Suprapubic skin (tissue), 3 donors: ENCODE data around the gene NOSIP.

Experiments
- CTCF ChIP-seq, 2 donors: fragments of 200-600 bp in 1 of 2; fragments of 450-650 bp in 1 of 2; sonication (generic) in 1 of 2; IDR thresholded peaks; one replicate each; pipeline ENCODE4 v1.5.1; 2016 to 2019; ENCODE audit warnings: antibody characterized with exemption in 2 of 2, mild to moderate bottlenecking in 1 of 2, moderate library complexity in 1 of 2
- POLR2A ChIP-seq, 2 donors: fragments of 450-650 bp; IDR thresholded peaks; one replicate each; pipeline ENCODE4 v1.6.1; 2017; ENCODE audit warnings: antibody characterized with exemption in 2 of 2, mild to moderate bottlenecking in 2 of 2, moderate library complexity in 2 of 2

GRCh38 chr19:49515767-49516166, 64.6 kb downstream of the NOSIP start:
- TF ChIP-seq CTCF (IDR thresholded peaks at IDR 0.05) = no peak
- no peak for TF ChIP-seq POLR2A (IDR thresholded peaks at IDR 0.05)
